Bronchial epithelial cell (primary cell): Measurements from ENCODE around the gene AQP6. TPM values are rescaled to one million over a fixed set of nuclear protein-coding genes. Genes with fewer than 3 reads are reported as not detected.

ENCODE experiments used
- DNase-seq: peaks from one replicate; pipeline ENCODE4 v3.0.0-alpha.2; 2010; ENCODE audit warnings: low read depth
- FAIRE-seq: peaks from 2 replicates; lab custom pipeline; 2011; peaks lifted over from hg19 to GRCh38; lab: Jason Lieb, UNC
- H3K27me3 ChIP-seq: 2 replicates; pipeline ENCODE4 v1.5.1; 2011; ENCODE audit warnings: low read length; ENCODE audit not compliant: control insufficient read depth, insufficient read depth
- H3K36me3 ChIP-seq: 2 replicates; pipeline ENCODE4 v1.5.1; 2011; ENCODE audit warnings: low read length; ENCODE audit not compliant: control insufficient read depth, insufficient read depth
- H3K4me3 ChIP-seq: 2 replicates; pipeline ENCODE4 v1.5.1; 2011; ENCODE audit warnings: mild to moderate bottlenecking, low read depth, low read length, control low read depth
- total RNA-seq: library from RNA; depleted of rRNA; stranded (reverse); fragments of >200 nt; gene quantifications from 2 replicates; pipeline ENCODE4 v1.2.1, GENCODE V29; 2014
- TF ChIP-seq, protein P1 (sequence below): IDR thresholded peaks from 2 replicates; pipeline ENCODE4 v1.5.1; 2011; ENCODE audit warnings: mild to moderate bottlenecking, moderate library complexity, low read length, control low read depth, inconsistent platforms; ENCODE audit not compliant: insufficient read depth, severe bottlenecking

The AQP6 gene
- total RNA-seq, 1 donor from 2014 or later = not detected

DNA sequence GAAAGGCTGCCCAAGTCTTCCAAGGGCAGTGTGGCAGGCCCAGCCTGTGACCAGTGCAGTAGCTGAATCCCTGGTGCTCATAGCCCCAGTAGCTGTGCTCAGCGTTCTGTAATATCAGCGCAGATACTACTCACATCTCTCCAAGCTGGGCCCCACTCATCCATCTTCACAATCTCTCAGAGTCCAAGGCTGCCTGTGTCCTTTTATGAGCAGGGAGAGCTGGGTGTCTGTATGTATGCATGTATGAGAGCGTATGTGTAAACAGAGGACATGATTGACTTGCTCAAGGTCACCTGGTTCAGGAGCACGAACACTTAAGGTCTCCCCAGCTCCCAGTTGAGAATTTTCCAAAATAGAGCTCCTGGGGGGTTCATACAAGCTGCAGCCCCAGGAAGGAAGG lies 5.4 kb downstream of the AQP6 start:
- no peaks in the 10 kb centered on the region for H3K27me3 ChIP-seq
- DNase-seq (no peak), FAIRE-seq (no peak)
- no peaks in the 10 kb centered on the region for H3K36me3 ChIP-seq
- TF ChIP-seq, protein P1, sequence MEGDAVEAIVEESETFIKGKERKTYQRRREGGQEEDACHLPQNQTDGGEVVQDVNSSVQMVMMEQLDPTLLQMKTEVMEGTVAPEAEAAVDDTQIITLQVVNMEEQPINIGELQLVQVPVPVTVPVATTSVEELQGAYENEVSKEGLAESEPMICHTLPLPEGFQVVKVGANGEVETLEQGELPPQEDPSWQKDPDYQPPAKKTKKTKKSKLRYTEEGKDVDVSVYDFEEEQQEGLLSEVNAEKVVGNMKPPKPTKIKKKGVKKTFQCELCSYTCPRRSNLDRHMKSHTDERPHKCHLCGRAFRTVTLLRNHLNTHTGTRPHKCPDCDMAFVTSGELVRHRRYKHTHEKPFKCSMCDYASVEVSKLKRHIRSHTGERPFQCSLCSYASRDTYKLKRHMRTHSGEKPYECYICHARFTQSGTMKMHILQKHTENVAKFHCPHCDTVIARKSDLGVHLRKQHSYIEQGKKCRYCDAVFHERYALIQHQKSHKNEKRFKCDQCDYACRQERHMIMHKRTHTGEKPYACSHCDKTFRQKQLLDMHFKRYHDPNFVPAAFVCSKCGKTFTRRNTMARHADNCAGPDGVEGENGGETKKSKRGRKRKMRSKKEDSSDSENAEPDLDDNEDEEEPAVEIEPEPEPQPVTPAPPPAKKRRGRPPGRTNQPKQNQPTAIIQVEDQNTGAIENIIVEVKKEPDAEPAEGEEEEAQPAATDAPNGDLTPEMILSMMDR = no peak
- H3K4me3 ChIP-seq = no peak overlapping the region

DNA sequence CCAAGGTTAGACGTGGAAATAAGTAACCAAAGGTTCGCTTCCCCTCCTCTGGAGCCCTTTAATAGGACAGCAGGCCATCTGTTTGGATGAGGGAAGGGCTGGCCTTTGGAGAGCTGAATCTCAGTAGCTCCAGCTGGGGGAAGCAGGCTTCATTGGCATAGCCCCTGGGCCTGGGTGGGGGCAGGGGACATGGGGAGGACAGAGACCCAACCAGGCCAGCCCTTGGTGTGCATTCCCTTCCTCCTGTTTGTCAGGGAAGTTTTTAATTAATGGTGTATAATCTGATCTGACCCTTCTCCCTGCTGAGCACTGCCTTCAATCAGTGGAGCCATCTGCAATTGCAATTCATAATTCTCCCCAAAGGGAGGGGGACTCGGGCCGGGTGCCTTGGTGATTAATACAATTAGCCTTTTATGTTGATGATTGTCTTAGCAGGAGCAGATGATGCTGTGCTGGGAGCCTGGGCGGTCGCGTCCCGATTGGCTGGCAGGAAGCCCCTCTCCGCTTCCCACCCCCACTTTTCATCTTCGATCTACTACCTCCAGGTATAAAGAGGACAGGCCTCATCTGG lies 6.4 kb downstream of the AQP6 start:
- FAIRE-seq (no peak), DNase-seq (no peak)
- TF ChIP-seq, protein P1 = no peak
- no peaks in the 10 kb centered on the region for H3K27me3 ChIP-seq
- H3K4me3 ChIP-seq = no peak overlapping the region
- no peaks in the 10 kb centered on the region for H3K36me3 ChIP-seq

DNA sequence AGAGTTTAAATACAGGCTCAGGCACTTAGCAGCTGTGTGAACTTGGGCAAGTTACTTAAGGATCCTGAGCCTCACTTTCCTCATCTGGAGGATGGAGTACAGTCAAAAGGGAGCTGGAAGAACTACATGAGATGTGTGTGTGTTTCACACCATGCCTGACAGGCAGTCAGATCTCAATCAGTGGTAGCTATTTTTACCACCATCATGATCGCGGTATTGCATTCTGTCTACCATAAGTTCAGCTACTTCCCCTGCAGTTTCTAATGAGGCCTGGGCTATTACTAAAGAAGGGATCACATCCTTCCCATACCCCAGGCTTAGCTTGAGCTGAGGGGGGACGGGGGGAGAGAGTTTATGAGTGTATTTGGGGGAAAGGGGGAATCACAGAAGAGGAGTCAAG lies 7.0 kb downstream of the AQP6 start:
- DNase-seq = no peak

DNA sequence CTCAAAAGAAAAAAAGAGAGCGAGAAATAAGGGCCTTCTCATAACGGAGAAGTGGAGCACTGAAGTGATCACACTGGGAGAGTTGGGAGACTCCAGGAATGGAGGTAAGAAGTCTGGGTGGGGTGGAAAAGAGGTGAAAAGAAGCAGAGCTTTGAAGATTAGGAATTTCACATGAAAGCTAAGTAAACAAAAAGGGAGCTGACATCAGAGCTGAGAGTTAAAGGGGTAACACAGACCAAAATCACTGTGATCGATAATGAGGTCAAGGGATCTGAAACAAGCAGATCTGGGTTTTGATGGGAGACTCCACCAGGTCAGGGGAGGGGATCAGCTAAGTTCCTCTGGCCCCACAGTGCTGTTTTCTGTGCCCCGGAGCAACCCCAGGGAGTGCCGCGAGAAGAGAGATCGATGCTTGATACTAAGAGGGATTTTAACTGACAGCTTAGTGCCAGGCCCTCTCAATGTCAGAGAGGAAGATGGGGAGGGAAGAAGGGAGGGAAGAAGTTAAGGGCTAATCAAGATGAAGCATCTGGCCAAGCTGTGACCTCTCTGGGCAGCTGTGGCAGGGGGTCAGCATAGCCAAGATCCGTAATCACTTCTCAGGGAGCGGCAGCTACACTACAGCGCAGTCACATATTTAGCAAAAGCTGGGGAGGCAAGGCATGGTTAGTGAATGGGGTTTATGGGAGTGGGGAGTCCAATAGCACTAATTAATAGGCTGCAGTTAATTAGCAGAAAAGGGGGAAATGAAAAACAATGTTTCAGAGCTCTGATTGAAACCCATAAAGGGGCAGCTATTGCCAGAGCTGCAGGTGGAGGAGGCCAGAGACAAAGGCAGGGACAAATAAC lies 8.0 kb downstream of the AQP6 start:
- TF ChIP-seq, protein P1 = no peak
- no peak overlapping the region for H3K4me3 ChIP-seq
- FAIRE-seq = peak; percentile 70

More for the DNA sequence above, 7.0 kb downstream of the AQP6 start:
- Histone ChIP-seq H3K36me3 (no peaks in the 10 kb centered on the region), H3K27me3 (no peaks in the 10 kb centered on the region), H3K4me3 (no peak overlapping the region)
- FAIRE-seq = no peak
- TF ChIP-seq, protein P1 = no peak

DNA sequence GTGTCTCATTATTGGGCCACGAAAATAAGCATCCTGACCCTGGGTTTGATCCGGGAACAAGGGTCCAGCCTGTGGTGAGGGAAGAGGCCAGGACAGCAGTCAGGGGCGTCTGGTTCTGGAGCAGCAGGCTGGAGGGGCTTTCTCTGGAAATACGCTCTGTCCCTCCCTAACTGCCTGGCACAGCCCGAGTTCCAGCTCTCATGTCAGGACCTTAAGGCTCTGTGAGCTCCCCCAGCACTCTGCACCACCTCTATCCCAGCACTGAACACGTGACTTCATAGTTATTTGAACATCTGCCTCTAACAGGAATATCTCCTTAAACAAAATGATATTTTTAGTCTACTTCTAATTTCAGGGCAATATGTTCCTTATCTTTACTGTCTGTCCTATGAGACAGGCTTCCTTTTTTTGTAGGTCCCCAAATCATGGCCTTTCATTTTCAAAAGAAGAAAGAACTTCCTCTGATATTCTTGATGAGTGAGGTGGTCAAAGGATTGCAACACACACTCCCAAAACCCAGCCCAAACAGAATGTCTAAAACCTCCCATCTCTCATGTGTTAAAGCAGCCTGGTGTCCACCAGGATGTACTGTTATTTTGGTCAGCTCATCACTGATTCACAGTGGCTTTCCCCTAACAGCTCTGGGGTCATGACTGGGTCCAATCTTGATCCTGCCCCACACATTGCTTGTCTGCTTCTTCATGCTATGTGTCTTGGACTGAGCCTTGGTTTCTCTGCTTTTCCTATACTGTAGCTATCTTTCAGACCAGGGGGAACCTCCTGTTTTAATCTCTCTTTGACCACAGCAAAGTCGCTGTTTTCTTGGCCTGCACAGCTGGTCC lies 9.7 kb downstream of the AQP6 start:
- no peaks in the 10 kb centered on the region for H3K27me3 ChIP-seq
- peak; percentile 7 for FAIRE-seq
- H3K4me3 ChIP-seq = no peak overlapping the region
- no peaks in the 10 kb centered on the region for H3K36me3 ChIP-seq
- no peak for DNase-seq
- TF ChIP-seq, protein P1 = no peak

More for the DNA sequence above, 8.0 kb downstream of the AQP6 start:
- H3K36me3 ChIP-seq = no peaks in the 10 kb centered on the region
- no peaks in the 10 kb centered on the region for H3K27me3 ChIP-seq
- DNase-seq = no peak
